Suprapubic skin (tissue), 4 donors: Measurements from ENCODE around the gene HIVEP3.

ENCODE experiments used
- CTCF ChIP-seq, 2 donors: fragments of 200-600 bp in 1 of 2; fragments of 450-650 bp in 1 of 2; sonication (generic) in 1 of 2; IDR thresholded peaks; one replicate each; pipeline ENCODE4 v1.5.1; 2016 to 2019; ENCODE audit warnings: antibody characterized with exemption in 2 of 2, mild to moderate bottlenecking in 1 of 2, moderate library complexity in 1 of 2
- POLR2A ChIP-seq, 2 donors: fragments of 450-650 bp; IDR thresholded peaks; one replicate each; pipeline ENCODE4 v1.6.1; 2017; ENCODE audit warnings: antibody characterized with exemption in 2 of 2, mild to moderate bottlenecking in 2 of 2, moderate library complexity in 2 of 2
- POLR2AphosphoS5 ChIP-seq, 3 donors: sonication (generic); formaldehyde crosslinking; IDR thresholded peaks; one replicate each; pipeline ENCODE4 v1.6.1; 2017; ENCODE audit warnings: antibody characterized with exemption in 3 of 3

- no peak for TF ChIP-seq CTCF (IDR thresholded peaks at IDR 0.05)
- no peak for TF ChIP-seq POLR2AphosphoS5 (IDR thresholded peaks at IDR 0.05)
- no peak for TF ChIP-seq POLR2A (IDR thresholded peaks at IDR 0.05)
Measured at GRCh38 chr1:41557751-41558455, 360.8 kb downstream of the HIVEP3 start.
